K562 (cell line): ENCODE data around the gene CEACAM18. TPM values are rescaled to one million over a fixed set of nuclear protein-coding genes. Genes with fewer than 3 reads are reported as not detected.

ENCODE experiments used
- ATAC-seq: fragments of 200-7000 bp; cut with Tn5 transposase; 3 replicates; pipeline ENCODE4 v1.9.1; 2020; ENCODE audit warnings: moderate library complexity
- BruUV-seq: library from RNA; stranded (reverse); fragments of 400-500 nt; replicated peaks from 2 replicates; lab custom pipeline; 2021; lab: Mats Ljungman, UMichigan
- CTCF ChIA-PET: fragments of 300-600 bp; formaldehyde crosslinking; extraction: SDS; loops from one replicate; lab custom pipeline; 2021; ENCODE audit warnings: low intra/inter-chr PET ratio; lab: Yijun Ruan, JAX
- POLR2A ChIA-PET: fragments of 300-600, 350-650 bp; sonication (Branson Sonifier 250); formaldehyde crosslinking; extraction: SDS; loops from one replicate; lab custom pipeline; 2021; ENCODE audit warnings: antibody characterized with exemption, inconsistent platforms; lab: Yijun Ruan, JAX
- DNase-seq, 4 experiments: peaks; one replicate each; pipeline versions ENCODE4 v3.0.0 to v3.0.0-alpha.2; 2011 to 2018; ENCODE audit warnings: low spot score in 3 of 4, mixed read lengths in 3 of 4; ENCODE audit errors: extremely low read depth in 1 of 4
- FAIRE-seq: peaks from 2 replicates; lab custom pipeline; 2011; peaks lifted over from hg19 to GRCh38; lab: Jason Lieb, UNC
- H2AFZ ChIP-seq: 2 replicates; pipeline ENCODE4 v1.6.0; 2011; ENCODE audit warnings: low read depth, low read length, control low read depth, inconsistent platforms
- H3K27ac ChIP-seq: fragments of 200-600 bp; 3 replicates; pipeline ENCODE4 v1.8.0; 2011; ENCODE audit warnings: low read depth, mild to moderate bottlenecking, control low read depth, inconsistent platforms, low read length, moderate library complexity, mixed read lengths; ENCODE audit errors: extremely low read depth
- H3K27me3 ChIP-seq, 2 experiments: fragments of 300-600 bp in 1 of 2; 2 replicates in 1 of 2; 3 replicates in 1 of 2; pipeline versions ENCODE4 v1.6.0 to v1.8.0; 2011; ENCODE audit warnings: inconsistent platforms in 2 of 2, low read length in 2 of 2, mild to moderate bottlenecking in 1 of 2, mixed read lengths in 1 of 2, moderate library complexity in 1 of 2; ENCODE audit not compliant: control insufficient read depth in 2 of 2, insufficient read depth in 2 of 2
- H3K36me3 ChIP-seq: fragments of 300-600 bp; 3 replicates; pipeline ENCODE4 v1.8.0; 2011; ENCODE audit warnings: mild to moderate bottlenecking, low read length, inconsistent platforms; ENCODE audit not compliant: control insufficient read depth, insufficient read depth
- H3K4me1 ChIP-seq, 2 experiments: fragments of 200-600 bp in 1 of 2; replicated peaks in 1 of 2; 2 replicates in 1 of 2; 3 replicates in 1 of 2; pipeline versions ENCODE4 v1.5.1 to v1.8.0; 2011; ENCODE audit warnings: inconsistent platforms in 2 of 2, low read length in 2 of 2, mild to moderate bottlenecking in 1 of 2, mixed read lengths in 1 of 2, moderate library complexity in 1 of 2; ENCODE audit not compliant: control insufficient read depth in 2 of 2, insufficient read depth in 2 of 2
- H3K4me2 ChIP-seq: 2 replicates; pipeline ENCODE4 v1.6.1; 2011; ENCODE audit warnings: low read length, control low read depth, inconsistent platforms, mixed read lengths; ENCODE audit not compliant: insufficient read depth
- H3K4me3 ChIP-seq: fragments of 200-600 bp; sonication (generic), shearing (Covaris generic); 2 replicates; pipeline ENCODE4 v1.5.1; 2016; ENCODE audit warnings: control low read depth, inconsistent platforms
- H3K79me2 ChIP-seq: fragments of 200-600 bp; 3 replicates; pipeline ENCODE4 v1.8.0; 2011; ENCODE audit warnings: low read length, inconsistent platforms; ENCODE audit not compliant: control insufficient read depth, insufficient read depth
- H3K9ac ChIP-seq, 2 experiments: 2 replicates each; pipeline versions ENCODE4 v1.6.0 to v1.6.1; 2011; ENCODE audit warnings: low read depth in 2 of 2, low read length in 2 of 2, control low read depth in 1 of 2, inconsistent platforms in 1 of 2, mild to moderate bottlenecking in 1 of 2, mixed read lengths in 1 of 2; ENCODE audit not compliant: insufficient read depth in 1 of 2
- H3K9me1 ChIP-seq: one replicate; pipeline ENCODE4 v1.6.0; 2011; ENCODE audit warnings: inconsistent platforms, mild to moderate bottlenecking, low read length, moderate library complexity; ENCODE audit not compliant: control insufficient read depth, insufficient read depth
- H3K9me3 ChIP-seq: replicated peaks from 2 replicates; pipeline ENCODE4 v1.5.1; 2011; ENCODE audit warnings: low read depth, low read length, inconsistent platforms; ENCODE audit not compliant: control insufficient read depth, insufficient read depth
- H4K20me1 ChIP-seq: replicated peaks from 2 replicates; pipeline ENCODE4 v1.6.1; 2011; ENCODE audit warnings: low read length, inconsistent platforms, mixed read lengths; ENCODE audit not compliant: control insufficient read depth, insufficient read depth
- ELK1 ChIP-seq: sonication (generic); formaldehyde crosslinking; IDR thresholded peaks from 2 replicates; pipeline ENCODE4 v1.8.1; 2022; ENCODE audit warnings: missing genetic modification reagents
- EZH2 ChIP-seq: IDR thresholded peaks from 2 replicates; pipeline ENCODE4 v1.6.1; 2012; ENCODE audit warnings: low read depth, mild to moderate bottlenecking, inconsistent platforms, low read length, borderline replicate concordance
- NCOA1 ChIP-seq: fragments of 450-650 bp; IDR thresholded peaks from 2 replicates; pipeline ENCODE4 v1.6.1; 2016; ENCODE audit warnings: low read depth
- NCOA6 ChIP-seq: fragments of 450-650 bp; IDR thresholded peaks from 2 replicates; pipeline ENCODE4 v1.6.1; 2017; ENCODE audit warnings: mild to moderate bottlenecking
- PHF20 ChIP-seq: fragments of 450-650 bp; IDR thresholded peaks from 2 replicates; pipeline ENCODE4 v1.6.1; 2018; ENCODE audit not compliant: partially characterized antibody
- POLR2B ChIP-seq: fragments of 450-650 bp; IDR thresholded peaks from 2 replicates; pipeline ENCODE4 v1.6.1; 2018; ENCODE audit warnings: low read depth; ENCODE audit not compliant: partially characterized antibody
- RREB1 ChIP-seq: fragments of 250-450 bp; sonication (Bioruptor Pico); IDR thresholded peaks from 2 replicates; pipeline ENCODE4 v1.4.0; 2020
- SRSF3 ChIP-seq: fragments of 200-400 bp; formaldehyde crosslinking; IDR thresholded peaks from 2 replicates; pipeline ENCODE4 v1.6.1; 2016; ENCODE audit warnings: mild to moderate bottlenecking, low read length, moderate library complexity; ENCODE audit not compliant: insufficient read depth
- TAF9B ChIP-seq: fragments of 450-650 bp; IDR thresholded peaks from 2 replicates; pipeline ENCODE4 v1.6.1; 2018; ENCODE audit warnings: mild to moderate bottlenecking; ENCODE audit not compliant: partially characterized antibody
- TBP ChIP-seq: optimal IDR thresholded peaks from 2 replicates; pipeline ENCODE3; 2011; ENCODE audit warnings: low read depth, low read length, improper control_type of control experiment
- TCFL5 ChIP-seq: fragments of 250-450 bp; sonication (Bioruptor Pico); conservative IDR thresholded peaks from 2 replicates; pipeline ENCODE4 v1.6.1; 2021; ENCODE audit warnings: mild to moderate bottlenecking, moderate library complexity, matching md5 sums
- THAP12 ChIP-seq: fragments of 250-450 bp; sonication (Bioruptor Pico); IDR thresholded peaks from 2 replicates; pipeline ENCODE4 v1.9.0; 2021; ENCODE audit warnings: mild to moderate bottlenecking, inconsistent platforms
- ZC3H8 ChIP-seq: fragments of 450-650 bp; IDR thresholded peaks from 2 replicates; pipeline ENCODE4 v1.6.1; 2017
- ZKSCAN8 ChIP-seq: fragments of 200-800 bp; sonication (Bioruptor generic); IDR thresholded peaks from 2 replicates; pipeline ENCODE4 v1.6.1; 2016; ENCODE audit warnings: missing genetic modification characterization, missing compliant biosample characterization
- ZNF12 ChIP-seq: sonication (generic); formaldehyde crosslinking; IDR thresholded peaks from 2 replicates; pipeline ENCODE4 v1.4.0; 2020; ENCODE audit warnings: mild to moderate bottlenecking, missing genetic modification reagents
- WGBS: fragments of 100-300 bp; shearing (Covaris generic); methylation state at CpG from one replicate; pipeline ENCODE4 v1.1.6; 2016; ENCODE audit warnings: low coverage, mixed read lengths; ENCODE audit not compliant: insufficient coverage; ENCODE audit errors: missing lambda C conversion rate; 5-methylcytosine and 5-hydroxymethylcytosine counted together
- in situ Hi-C: fragments of 300-500 bp; cut with MboI; formaldehyde crosslinking; loops from 4 replicates; pipeline ENCODE4 v1.15.0; 2018; ENCODE audit warnings: inconsistent platforms, mixed read lengths
- intact Hi-C: fragments of 100-400 bp; cut with micrococcal nuclease; formaldehyde crosslinking; loops from 2 replicates; pipeline ENCODE4 v1.14.2; 2022
- polyA plus RNA-seq, 8 experiments: library from polyadenylated mRNA; depleted of rRNA in 4 of 8; stranded (reverse) in 5 of 8; unstranded in 3 of 8; fragments of >200 nt; fragmentation: Nextera tagmentation in 2 of 8; fragmentation: Illumina TruSeq in 1 of 8; extraction: Ambion mirVana in 2 of 8; extraction: Trizol in 1 of 8; gene quantifications; 2 replicates each; pipeline versions ENCODE4 v1.2.1 to v1.2.3, GENCODE V29; 2011 to 2014; ENCODE audit warnings: inconsistent platforms in 1 of 8, missing spikeins in 1 of 8
- total RNA-seq, 7 experiments: library from RNA; depleted of rRNA in 6 of 7; stranded (reverse); fragments of >200 nt in 6 of 7; fragmentation: Illumina TruSeq in 2 of 7; extraction: Trizol in 2 of 7; gene quantifications; 2 replicates each; pipeline versions ENCODE4 v1.2.1 to v1.2.3, GENCODE V29; 2011 to 2021; ENCODE audit warnings: low replicate concordance in 1 of 7

Gene CEACAM18
- total and polyA plus RNA-seq, 9 of the 15 experiments (the other 6 are each of a cell fraction or from before 2014, with no cell fraction given), result 0.08 to 0.24 (median 0.15) TPM; not detected in 3

GRCh38 chr19:51466723-51467122 is 11.6 kb upstream of the CEACAM18 start:
- Histone ChIP-seq H2AFZ (peak overlapping the region; percentile 54), H3K9me3 (no peaks in the 10 kb centered on the region), H3K9ac (peak overlapping the region in 1 of 2 experiments; percentile 78; a peak in 2 of 4 replicates), H3K27ac (peak overlapping the region; percentile 84; the same call in 2 of the 3 replicates), H4K20me1 (no peaks in the 10 kb centered on the region), H3K27me3 (no peaks in the 10 kb centered on the region), H3K4me1 (peaks cover 16 to 20% of the 10 kb centered on the region in 2 experiments), H3K79me2 (peaks cover 64% of the 10 kb centered on the region), H3K4me3 (peak overlapping the region; percentile 59; the same call in 1 of the 2 replicates), H3K36me3 (no peaks in the 10 kb centered on the region), H3K4me2 (peak overlapping the region; percentile 92), H3K9me1 (no peaks in the 10 kb centered on the region)
- ChIA-PET CTCF (no interaction called here), POLR2A (interaction anchor here (0.6 to 1.9 kb wide), 6 partner anchors 15 to 190 kb away, joined by 3 to 9 read pairs (median 3); no protein-coding TSS in a partner anchor)
- in situ Hi-C loops (no loop called here), intact Hi-C loops (no loop called here)
- FAIRE-seq, result no peak
- DNase-seq, result no peak
- 3% methylated on average over 3 of the region's 3 CpGs for WGBS
- BruUV-seq, result no TSS peak
- ATAC-seq, result no peak
- TF ChIP-seq POLR2B (no peak), ZC3H8 (no peak), ZNF12 (CRISPR knock-in tag) (no peak), ELK1 (CRISPR knock-in tag) (no peak), PHF20 (no peak), RREB1 (CRISPR knock-in tag) (no peak), THAP12 (no peak), TAF9B (no peak), TBP (no peak), ZKSCAN8 (CRISPR knock-in tag) (no peak), SRSF3 (no peak), NCOA1 (no peak), NCOA6 (no peak), EZH2 (no peak), TCFL5 (CRISPR knock-in tag) (no peak)
